ENCODE data around the gene PLA2G4B. TPM values are rescaled to one million over a fixed set of nuclear protein-coding genes. Genes with fewer than 3 reads are reported as not detected.

The PLA2G4B gene
- total RNA-seq, 1 donor from 2014 or later: 6.7 TPM

DNA sequence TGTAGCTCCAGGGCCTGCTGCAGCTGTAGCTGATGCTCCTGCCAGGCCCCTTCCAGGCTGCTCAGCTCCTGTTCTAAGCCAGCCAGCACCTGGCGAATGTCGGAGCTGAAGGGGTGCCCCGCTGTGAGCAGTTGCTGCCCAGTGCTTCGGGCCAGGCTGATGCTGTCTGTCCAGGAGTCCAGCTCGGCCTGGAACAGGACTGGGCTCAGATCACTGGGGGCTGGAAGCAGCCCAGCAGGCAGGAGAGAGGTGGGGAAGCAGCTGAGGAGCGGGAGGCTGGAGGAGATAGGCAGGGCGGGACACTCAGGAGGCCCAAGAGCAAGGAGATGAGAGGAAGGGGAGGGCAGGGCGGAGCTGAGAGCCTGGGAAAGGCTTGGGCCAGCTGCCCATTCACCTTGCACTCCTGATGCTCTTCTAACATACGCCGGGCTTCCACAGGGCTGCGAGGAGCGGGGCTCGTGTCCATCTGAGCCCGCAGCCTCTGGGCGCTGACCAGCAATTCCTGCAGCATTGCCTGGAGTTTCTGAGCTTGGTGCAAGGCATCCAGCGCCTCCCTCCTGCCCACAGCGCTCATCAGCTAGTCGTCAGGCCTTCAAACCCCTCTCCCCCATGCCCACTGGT is 23.2 kb downstream of the PLA2G4B start:
- Mint-ChIP-seq H3K27ac (no peak overlapping the region), H3K27me3 (ENCODE audit: insufficient read depth) (no peaks in the 10 kb centered on the region), H3K4me1 (ENCODE audit: low read depth) (peaks cover 5% of the 10 kb centered on the region), H3K9me3 (no peaks in the 10 kb centered on the region), H3K36me3 (ENCODE audit: low read depth) (no peaks in the 10 kb centered on the region), H3K4me3 (no peak overlapping the region)
- no peak for DNase-seq (ENCODE audit: low spot score)
- intact Hi-C loops (cut with micrococcal nuclease): no loop called here

- Mint-ChIP-seq H3K36me3 (ENCODE audit: low read depth) (no peaks in the 10 kb centered on the region), H3K4me3 (no peak overlapping the region), H3K4me1 (ENCODE audit: low read depth) (peaks cover 5% of the 10 kb centered on the region), H3K27me3 (ENCODE audit: insufficient read depth) (no peaks in the 10 kb centered on the region), H3K27ac (no peak overlapping the region), H3K9me3 (no peaks in the 10 kb centered on the region)
- intact Hi-C loops (cut with micrococcal nuclease): no loop called here
- no peak for DNase-seq (ENCODE audit: low spot score)
Measured at GRCh38 chr15:41862515-41863116, 24.0 kb downstream of the PLA2G4B start.

GRCh38 chr15:41865490-41866055 is 26.9 kb downstream of the PLA2G4B start:
- Mint-ChIP-seq H3K27ac (no peak overlapping the region), H3K4me1 (ENCODE audit: low read depth) (peaks cover 3% of the 10 kb centered on the region), H3K4me3 (no peak overlapping the region), H3K9me3 (no peaks in the 10 kb centered on the region), H3K27me3 (ENCODE audit: insufficient read depth) (peaks cover 2% of the 10 kb centered on the region), H3K36me3 (ENCODE audit: low read depth) (peaks cover 3% of the 10 kb centered on the region)
- no peak for DNase-seq (ENCODE audit: low spot score)
- intact Hi-C loops (cut with micrococcal nuclease): no loop called here

DNA sequence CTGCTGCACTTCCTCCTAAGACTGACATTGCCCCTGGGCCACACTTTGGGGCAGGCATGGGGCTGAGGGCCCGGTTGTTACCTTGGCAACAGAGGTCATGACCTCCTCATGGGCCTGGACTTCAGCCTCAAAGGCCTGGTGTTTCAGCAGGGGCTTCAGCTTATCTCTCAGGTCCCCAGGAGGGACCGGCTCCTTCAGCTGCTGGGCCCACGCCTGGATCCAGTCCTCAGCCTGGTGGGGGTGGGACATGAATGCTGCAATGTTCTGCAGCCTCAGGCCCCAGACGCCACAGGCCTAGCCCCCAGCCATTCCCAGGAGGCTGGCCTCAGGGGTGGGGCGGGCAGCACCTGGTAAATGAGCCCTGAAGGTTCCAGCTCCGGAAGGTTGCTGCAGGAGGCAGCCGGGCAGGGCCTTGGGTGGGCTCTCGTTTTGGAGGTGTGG is 27.6 kb downstream of the PLA2G4B start:
- DNase-seq (ENCODE audit: low spot score): no peak
- Mint-ChIP-seq H3K4me3 (no peak overlapping the region), H3K27me3 (ENCODE audit: insufficient read depth) (peaks cover 2% of the 10 kb centered on the region), H3K9me3 (no peaks in the 10 kb centered on the region), H3K36me3 (ENCODE audit: low read depth) (peaks cover 4% of the 10 kb centered on the region), H3K4me1 (ENCODE audit: low read depth) (peaks cover 10% of the 10 kb centered on the region), H3K27ac (no peak overlapping the region)
- intact Hi-C loops (cut with micrococcal nuclease): no loop called here

DNA sequence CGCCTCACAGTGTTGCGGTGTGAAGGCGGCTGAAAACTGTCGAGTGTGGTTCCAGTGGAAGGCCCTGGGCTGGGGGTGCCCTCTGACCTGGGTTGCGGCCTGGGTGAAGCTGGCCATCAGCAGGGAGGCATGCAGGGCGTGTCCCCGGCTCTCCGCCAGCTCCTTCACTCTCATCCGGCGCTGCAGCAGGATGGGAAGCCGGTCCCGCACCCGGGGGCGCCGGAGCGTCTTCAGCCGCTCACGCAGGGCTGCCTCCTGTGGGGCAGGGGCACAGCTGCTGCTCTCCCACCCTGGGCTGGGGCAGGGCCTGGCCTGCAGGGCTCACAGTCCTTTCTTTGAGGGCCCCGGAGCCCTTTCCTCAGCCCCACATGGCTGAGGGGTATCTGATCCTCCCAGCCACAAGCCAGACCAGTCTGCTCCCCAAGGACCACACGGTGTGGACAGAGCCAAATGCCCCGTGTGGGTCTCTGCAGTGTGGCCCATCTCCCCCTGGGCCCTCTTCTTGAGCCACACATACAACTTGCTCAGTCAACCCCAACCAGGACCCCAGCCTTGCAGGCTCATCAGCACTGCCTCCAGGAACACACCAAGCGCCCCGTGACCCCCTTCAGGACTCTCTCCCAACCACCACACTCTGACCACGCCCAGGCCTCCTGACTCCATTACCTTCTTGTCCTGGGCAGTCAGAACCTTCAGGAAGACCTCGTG is 28.4 kb downstream of the PLA2G4B start:
- H3K4me3 Mint-ChIP-seq: no peak overlapping the region
- peaks cover 2% of the 10 kb centered on the region for H3K27me3 Mint-ChIP-seq (ENCODE audit: insufficient read depth)
- H3K4me1 Mint-ChIP-seq (ENCODE audit: low read depth): peaks cover 10% of the 10 kb centered on the region
- H3K36me3 Mint-ChIP-seq (ENCODE audit: low read depth): peaks cover 4% of the 10 kb centered on the region
- no peak overlapping the region for H3K27ac Mint-ChIP-seq
- DNase-seq (ENCODE audit: low spot score): no peak
- intact Hi-C loops (cut with micrococcal nuclease): no loop called here
- H3K9me3 Mint-ChIP-seq: no peaks in the 10 kb centered on the region

DNA sequence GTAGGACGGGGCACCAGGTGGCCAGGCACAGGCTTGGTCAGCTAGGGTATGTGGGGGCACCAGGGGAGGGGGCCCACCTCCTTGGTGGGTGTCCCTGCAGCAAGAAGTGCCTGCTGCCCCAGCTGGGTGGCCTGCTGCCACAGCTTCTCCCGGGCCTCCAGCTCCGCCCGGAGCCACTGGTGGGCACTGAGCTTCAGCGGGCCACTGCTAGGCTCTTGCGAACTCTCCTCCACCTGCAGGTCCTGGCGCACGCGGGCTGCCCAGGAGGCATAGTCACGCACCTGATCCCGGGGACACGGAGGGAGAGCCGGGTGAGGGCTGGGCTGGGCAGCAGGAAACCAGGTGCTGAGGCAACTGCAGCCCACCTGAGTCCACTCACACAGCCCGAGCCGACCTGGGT is 29.7 kb downstream of the PLA2G4B start:
- no peaks in the 10 kb centered on the region for H3K9me3 Mint-ChIP-seq
- no peak for DNase-seq (ENCODE audit: low spot score)
- peaks cover 4% of the 10 kb centered on the region for H3K36me3 Mint-ChIP-seq (ENCODE audit: low read depth)
- H3K27ac Mint-ChIP-seq: no peak overlapping the region
- intact Hi-C loops (cut with micrococcal nuclease): no loop called here
- no peak overlapping the region for H3K4me3 Mint-ChIP-seq
- peaks cover 18% of the 10 kb centered on the region for H3K4me1 Mint-ChIP-seq (ENCODE audit: low read depth)
- H3K27me3 Mint-ChIP-seq (ENCODE audit: insufficient read depth): peaks cover 2% of the 10 kb centered on the region

GRCh38 chr15:41869770-41870688 is 31.4 kb downstream of the PLA2G4B start:
- Mint-ChIP-seq H3K27me3 (ENCODE audit: insufficient read depth) (peaks cover 2% of the 10 kb centered on the region), H3K9me3 (no peaks in the 10 kb centered on the region), H3K27ac (peak overlapping the region; percentile 83), H3K4me3 (peak overlapping the region; percentile 13), H3K4me1 (ENCODE audit: low read depth) (peaks cover 18% of the 10 kb centered on the region), H3K36me3 (ENCODE audit: low read depth) (peaks cover 4% of the 10 kb centered on the region)
- intact Hi-C loops (cut with micrococcal nuclease): no loop called here
- no peak for DNase-seq (ENCODE audit: low spot score)

GRCh38 chr15:41870689-41871081 is 32.0 kb downstream of the PLA2G4B start:
- H3K36me3 Mint-ChIP-seq (ENCODE audit: low read depth): peaks cover 4% of the 10 kb centered on the region
- intact Hi-C loops (cut with micrococcal nuclease): no loop called here
- H3K4me3 Mint-ChIP-seq: peak overlapping the region; percentile 13
- peaks cover 2% of the 10 kb centered on the region for H3K27me3 Mint-ChIP-seq (ENCODE audit: insufficient read depth)
- H3K4me1 Mint-ChIP-seq (ENCODE audit: low read depth): peaks cover 18% of the 10 kb centered on the region
- DNase-seq (ENCODE audit: low spot score): peak; percentile 48
- H3K9me3 Mint-ChIP-seq: no peaks in the 10 kb centered on the region
- peak overlapping the region; percentile 83 for H3K27ac Mint-ChIP-seq

DNA sequence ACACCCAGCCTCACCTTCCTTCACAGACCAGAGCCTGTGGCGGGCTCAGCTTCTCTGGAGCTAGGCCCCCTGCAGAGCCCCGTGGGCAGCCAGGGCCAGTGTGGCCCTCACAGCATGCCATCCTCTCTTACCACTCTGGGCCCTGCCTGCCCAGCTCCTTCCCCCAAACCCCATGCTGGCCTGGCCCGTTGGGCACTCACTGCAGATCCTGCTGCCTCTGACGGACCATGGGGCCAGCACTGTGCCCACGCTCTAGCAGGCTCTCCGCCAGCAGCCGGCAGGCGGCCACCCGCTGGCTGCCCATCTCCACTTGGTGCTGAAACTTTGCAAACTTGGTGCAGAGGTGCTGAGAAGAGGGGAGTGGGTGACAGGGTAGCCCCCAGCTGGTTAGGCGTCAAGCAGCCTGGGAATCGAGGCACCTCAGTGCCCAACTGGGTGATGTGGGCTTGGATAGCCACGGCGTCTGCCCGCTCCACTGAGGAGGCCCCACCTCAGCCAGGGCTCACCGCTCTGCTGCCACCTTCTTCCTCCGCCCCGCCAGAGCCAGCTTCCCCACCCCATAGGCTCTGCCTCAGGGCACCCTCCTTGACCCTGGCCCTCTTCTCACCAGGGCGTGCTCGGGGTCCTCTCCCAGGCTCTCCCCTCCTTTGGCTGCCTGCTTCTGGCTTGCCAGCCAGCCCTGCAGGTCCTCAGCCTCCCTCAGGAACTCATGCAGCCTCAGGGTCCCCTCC is 32.7 kb downstream of the PLA2G4B start:
- peaks cover 2% of the 10 kb centered on the region for H3K27me3 Mint-ChIP-seq (ENCODE audit: insufficient read depth)
- no peaks in the 10 kb centered on the region for H3K9me3 Mint-ChIP-seq

GRCh38 chr15:41872166-41872747 is 33.6 kb downstream of the PLA2G4B start:
- peaks cover 2% of the 10 kb centered on the region for H3K27me3 Mint-ChIP-seq (ENCODE audit: insufficient read depth)
- H3K4me1 Mint-ChIP-seq (ENCODE audit: low read depth): peaks cover 18% of the 10 kb centered on the region
- no peaks in the 10 kb centered on the region for H3K9me3 Mint-ChIP-seq
- peaks cover 5% of the 10 kb centered on the region for H3K36me3 Mint-ChIP-seq (ENCODE audit: low read depth)
- no peak for DNase-seq (ENCODE audit: low spot score)
- H3K4me3 Mint-ChIP-seq: no peak overlapping the region
- intact Hi-C loops (cut with micrococcal nuclease): no loop called here
- no peak overlapping the region for H3K27ac Mint-ChIP-seq

More for the DNA sequence above, 32.7 kb downstream of the PLA2G4B start:
- H3K27ac Mint-ChIP-seq: peak overlapping the region; percentile 83
- H3K36me3 Mint-ChIP-seq (ENCODE audit: low read depth): peaks cover 5% of the 10 kb centered on the region
- no peak for DNase-seq (ENCODE audit: low spot score)
- peaks cover 18% of the 10 kb centered on the region for H3K4me1 Mint-ChIP-seq (ENCODE audit: low read depth)
- H3K4me3 Mint-ChIP-seq: no peak overlapping the region
- intact Hi-C loops (cut with micrococcal nuclease): no loop called here

- Mint-ChIP-seq H3K4me3 (no peak overlapping the region), H3K4me1 (ENCODE audit: low read depth) (peaks cover 18% of the 10 kb centered on the region), H3K9me3 (no peaks in the 10 kb centered on the region), H3K27me3 (ENCODE audit: insufficient read depth) (peaks cover under 1% of the 10 kb centered on the region), H3K27ac (no peak overlapping the region), H3K36me3 (ENCODE audit: low read depth) (peaks cover 4% of the 10 kb centered on the region)
- DNase-seq (ENCODE audit: low spot score): no peak
- intact Hi-C loops (cut with micrococcal nuclease): no loop called here
Measured at GRCh38 chr15:41873711-41874110, 35.1 kb downstream of the PLA2G4B start.
